Measurements from ENCODE around the gene PAGR1. TPM values are rescaled to one million over a fixed set of nuclear protein-coding genes. Genes with fewer than 3 reads are reported as not detected.

PAGR1 gene
- total and polyA plus RNA-seq, 2 of the 13 experiments (the other 11 are each of a cell fraction or from before 2014, with no cell fraction given): 9.8 to 66.4 TPM

GRCh38 chr16:29805232-29806098, 10.5 kb upstream of the PAGR1 start (continued):
- TF ChIP-seq AHDC1 (CRISPR knock-in tag; IDR thresholded peaks at IDR 0.05; ENCODE audit: borderline replicate concordance) (peak; percentile 78; the same call in 1 of the 2 replicates), POGZ (CRISPR knock-in tag; IDR thresholded peaks at IDR 0.05) (peak; percentile 94), IRX3 (CRISPR knock-in tag; IDR thresholded peaks at IDR 0.05; ENCODE audit: borderline replicate concordance, low read depth) (peak; percentile 98), ZNF784 (CRISPR knock-in tag; IDR thresholded peaks at IDR 0.05; ENCODE audit: borderline replicate concordance) (peak; percentile 54; the same call in 1 of the 2 replicates), GFI1 (CRISPR knock-in tag; IDR thresholded peaks at IDR 0.05; ENCODE audit: borderline replicate concordance) (peak; percentile 82), RELA (CRISPR knock-in tag; IDR thresholded peaks at IDR 0.05) (peak; percentile 76), GATAD1 (CRISPR knock-in tag; IDR thresholded peaks at IDR 0.05) (peak; percentile 96), TARDBP (CRISPR knock-in tag; IDR thresholded peaks at IDR 0.05) (peak; percentile 99), MAFF (IDR thresholded peaks at IDR 0.05; ENCODE audit: low read depth, low read length) (no peak), ZNF549 (CRISPR knock-in tag; IDR thresholded peaks at IDR 0.05) (no peak), RFX1 (IDR thresholded peaks at IDR 0.05) (no peak), POLR2G (IDR thresholded peaks at IDR 0.05; ENCODE audit: low read depth, low read length) (peak; percentile 96), ZNF547 (CRISPR knock-in tag; IDR thresholded peaks at IDR 0.05) (peak; percentile 90), SIN3A (IDR thresholded peaks at IDR 0.05; ENCODE audit: borderline replicate concordance, low read depth, low read length) (peak; percentile 86), CCDC6 (CRISPR knock-in tag; IDR thresholded peaks at IDR 0.05) (peak; percentile 96)
- TF ChIP-seq, protein P1, sequence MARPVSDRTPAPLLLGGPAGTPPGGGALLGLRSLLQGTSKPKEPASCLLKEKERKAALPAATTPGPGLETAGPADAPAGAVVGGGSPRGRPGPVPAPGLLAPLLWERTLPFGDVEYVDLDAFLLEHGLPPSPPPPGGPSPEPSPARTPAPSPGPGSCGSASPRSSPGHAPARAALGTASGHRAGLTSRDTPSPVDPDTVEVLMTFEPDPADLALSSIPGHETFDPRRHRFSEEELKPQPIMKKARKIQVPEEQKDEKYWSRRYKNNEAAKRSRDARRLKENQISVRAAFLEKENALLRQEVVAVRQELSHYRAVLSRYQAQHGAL (CRISPR knock-in tag; IDR thresholded peaks at IDR 0.05; ENCODE audit: not compliant biosample characterization): no peak

Data from HepG2 (cell line).